Mesenchymal stem cell (in vitro differentiated cells and primary cell): ENCODE data around the gene PRPS1.
A peak's percentile ranks its signal among the peaks of the same experiment; 100 is the strongest.
"Not testable (repeated sequence)": the region's sequence is repeated elsewhere in the genome, so short reads cannot be mapped to it uniquely, and the experiment has no call there.

Source experiments
- DNase-seq: peaks from one replicate; pipeline ENCODE4 v3.0.0-alpha.2; 2013
- H2AFZ ChIP-seq: one replicate; pipeline ENCODE4 v1.6.1; 2013; ENCODE audit warnings: low read depth, mild to moderate bottlenecking, control low read depth, inconsistent platforms, low read length, moderate library complexity
- H2AK5ac ChIP-seq: 2 replicates; pipeline ENCODE4 v1.6.1; 2013; ENCODE audit warnings: low read length, moderate library complexity, mild to moderate bottlenecking, inconsistent platforms; ENCODE audit not compliant: severe bottlenecking
- H2BK120ac ChIP-seq: one replicate; pipeline ENCODE4 v1.6.1; 2013; ENCODE audit warnings: low read depth, mild to moderate bottlenecking, inconsistent platforms, low read length, moderate library complexity
- H2BK12ac ChIP-seq, 2 experiments: one replicate each; pipeline ENCODE4 v1.6.1; 2013; ENCODE audit warnings: inconsistent platforms in 2 of 2, low read length in 2 of 2, mild to moderate bottlenecking in 2 of 2, moderate library complexity in 2 of 2, control low read depth in 1 of 2
- H2BK15ac ChIP-seq: one replicate; pipeline ENCODE4 v1.6.1; 2013; ENCODE audit warnings: mild to moderate bottlenecking, low read depth, inconsistent platforms; ENCODE audit not compliant: poor library complexity, severe bottlenecking
- H2BK5ac ChIP-seq: 2 replicates; pipeline ENCODE4 v1.6.1; 2013; ENCODE audit warnings: low read depth, mild to moderate bottlenecking, low read length, control low read depth, inconsistent platforms; ENCODE audit not compliant: poor library complexity, severe bottlenecking
- H3K14ac ChIP-seq, 2 experiments: one replicate each; pipeline ENCODE4 v1.6.1; 2013; ENCODE audit warnings: inconsistent platforms in 2 of 2, low read length in 2 of 2, control low read depth in 1 of 2, mild to moderate bottlenecking in 1 of 2, moderate library complexity in 1 of 2
- H3K18ac ChIP-seq, 2 experiments: one replicate each; pipeline ENCODE4 v1.6.1; 2013; ENCODE audit warnings: inconsistent platforms in 2 of 2, low read length in 2 of 2, control low read depth in 1 of 2, low read depth in 1 of 2, mild to moderate bottlenecking in 1 of 2
- H3K23ac ChIP-seq, 2 experiments: one replicate each; pipeline ENCODE4 v1.6.1; 2013; ENCODE audit warnings: inconsistent platforms in 2 of 2, low read length in 2 of 2, mild to moderate bottlenecking in 2 of 2, moderate library complexity in 2 of 2, control low read depth in 1 of 2
- H3K27ac ChIP-seq: 2 replicates; pipeline ENCODE4 v1.5.1; 2013; ENCODE audit warnings: mild to moderate bottlenecking, moderate library complexity, low read length, control low read depth, inconsistent platforms; ENCODE audit not compliant: poor library complexity, severe bottlenecking
- H3K27me3 ChIP-seq, 2 experiments: 2 replicates each; pipeline versions ENCODE4 v1.6.1 to v1.7.0; 2013; ENCODE audit warnings: low read length in 2 of 2, mild to moderate bottlenecking in 2 of 2, moderate library complexity in 2 of 2, control low read depth in 1 of 2, inconsistent platforms in 1 of 2; ENCODE audit not compliant: control insufficient read depth in 1 of 2, insufficient read depth in 1 of 2
- H3K36me3 ChIP-seq, 2 experiments: 2 replicates each; pipeline versions ENCODE4 v1.6.1 to v1.7.0; 2013; ENCODE audit warnings: low read length in 2 of 2, control low read depth in 1 of 2, inconsistent platforms in 1 of 2, low read depth in 1 of 2, mild to moderate bottlenecking in 1 of 2; ENCODE audit not compliant: insufficient read depth in 2 of 2, control insufficient read depth in 1 of 2
- H3K4ac ChIP-seq, 2 experiments: one replicate each; pipeline ENCODE4 v1.6.1; 2013; ENCODE audit warnings: inconsistent platforms in 2 of 2, low read length in 2 of 2, mild to moderate bottlenecking in 2 of 2, moderate library complexity in 2 of 2, control low read depth in 1 of 2, low read depth in 1 of 2
- H3K4me1 ChIP-seq: 2 replicates; pipeline ENCODE4 v1.6.1; 2013; ENCODE audit warnings: low read depth, low read length, control low read depth; ENCODE audit not compliant: control insufficient read depth, insufficient read depth
- H3K4me2 ChIP-seq: 2 replicates; pipeline ENCODE4 v1.6.1; 2013; ENCODE audit warnings: low read length, mild to moderate bottlenecking, inconsistent platforms; ENCODE audit not compliant: poor library complexity, severe bottlenecking
- H3K4me3 ChIP-seq, 2 experiments: 2 replicates each; pipeline versions ENCODE4 v1.5.1 to v1.7.0; 2013; ENCODE audit warnings: low read length in 2 of 2, mild to moderate bottlenecking in 2 of 2, control low read depth in 1 of 2, low read depth in 1 of 2; ENCODE audit not compliant: insufficient read depth in 1 of 2
- H3K79me1 ChIP-seq: replicated peaks from 2 replicates; pipeline ENCODE4 v1.6.1; 2013; ENCODE audit warnings: mild to moderate bottlenecking, control low read depth, low read length, inconsistent platforms; ENCODE audit not compliant: poor library complexity, severe bottlenecking
- H3K9ac ChIP-seq: 2 replicates; pipeline ENCODE4 v1.7.0; 2013; ENCODE audit warnings: mild to moderate bottlenecking, low read length, moderate library complexity
- H3K9me3 ChIP-seq: 2 replicates; pipeline ENCODE4 v1.7.0; 2013; ENCODE audit warnings: mild to moderate bottlenecking, low read length; ENCODE audit not compliant: control insufficient read depth
- H4K8ac ChIP-seq: one replicate; pipeline ENCODE4 v1.6.1; 2013; ENCODE audit warnings: inconsistent platforms, mild to moderate bottlenecking, low read length, moderate library complexity
- H4K91ac ChIP-seq: one replicate; pipeline ENCODE4 v1.6.1; 2013; ENCODE audit warnings: mild to moderate bottlenecking, low read length, inconsistent platforms
- WGBS: methylation state at CpG from one replicate; pipeline ENCODE4 v1.1.7; 2013; ENCODE audit warnings: mixed read lengths; 5-methylcytosine and 5-hydroxymethylcytosine counted together

PRPS1 gene

GRCh38 chrX:107603429-107604159 lies 24.7 kb upstream of the PRPS1 start:
- 71% methylated on average over 11 of the region's 13 CpGs for WGBS
- no peak overlapping the region for H3K27ac ChIP-seq
- H4K8ac ChIP-seq, result no peak overlapping the region

GRCh38 chrX:107609061-107609460 lies 19.2 kb upstream of the PRPS1 start:
- H3K27ac ChIP-seq, H2BK12ac ChIP-seq, H2AK5ac ChIP-seq, H3K9me3 ChIP-seq, H3K9ac ChIP-seq, H3K4me1 ChIP-seq, H3K23ac ChIP-seq, H3K4me2 ChIP-seq, H3K14ac ChIP-seq, H4K91ac ChIP-seq, H3K18ac ChIP-seq, H2BK5ac ChIP-seq, H2BK120ac ChIP-seq, H3K4me3 ChIP-seq, H2BK15ac ChIP-seq, H3K79me1 ChIP-seq, H3K36me3 ChIP-seq, H3K4ac ChIP-seq, DNase-seq, H4K8ac ChIP-seq: not testable (repeated sequence)
- Histone ChIP-seq H3K27me3 (peaks cover 0 to 27% of the 10 kb centered on the region in 2 experiments), H2AFZ (peak overlapping the region; percentile 53)
- 80% methylated on average over 5 of the region's 5 CpGs for WGBS

More at GRCh38 chrX:107603429-107604159, 24.7 kb upstream of the PRPS1 start:
- Histone ChIP-seq H2BK12ac (peak overlapping the region in 1 of 2 experiments; percentile 11), H2BK15ac (no peak overlapping the region), H3K4me1 (no peaks in the 10 kb centered on the region), H3K9me3 (no peaks in the 10 kb centered on the region), H3K9ac (no peak overlapping the region), H3K14ac (peak overlapping the region in 1 of 2 experiments; percentile 28), H3K79me1 (no peaks in the 10 kb centered on the region), H4K91ac (no peak overlapping the region), H2BK5ac (no peak overlapping the region), H3K27me3 (peaks cover 0 to 38% of the 10 kb centered on the region in 2 experiments), H2BK120ac (no peak overlapping the region), H2AFZ (no peak overlapping the region), H3K4me2 (no peak overlapping the region), H3K4ac (no peak overlapping the region), H3K18ac (no peak overlapping the region), H3K36me3 (no peaks in the 10 kb centered on the region), H3K4me3 (no peak overlapping the region), H2AK5ac (no peak overlapping the region), H3K23ac (no peak overlapping the region)
- DNase-seq, result no peak

- H4K8ac ChIP-seq, result no peak overlapping the region
- H3K36me3 ChIP-seq, result no peaks in the 10 kb centered on the region
- no peak overlapping the region for H2BK120ac ChIP-seq
- no peak overlapping the region for H2BK5ac ChIP-seq
- H3K4me1 ChIP-seq, result peaks cover 9% of the 10 kb centered on the region
- no peak overlapping the region for H3K9ac ChIP-seq
- H3K4me3 ChIP-seq, result no peak overlapping the region
- no peak overlapping the region for H3K4ac ChIP-seq
- H4K91ac ChIP-seq, result no peak overlapping the region
- no peaks in the 10 kb centered on the region for H3K9me3 ChIP-seq
- no peak overlapping the region for H2BK12ac ChIP-seq
- no peak overlapping the region for H2BK15ac ChIP-seq
- WGBS, result 87% methylated on average over 1 of the region's 2 CpGs
- no peak for DNase-seq
- H3K4me2 ChIP-seq, result no peak overlapping the region
- H3K27ac ChIP-seq, result peak overlapping the region; percentile 53
- H3K18ac ChIP-seq, result no peak overlapping the region
- no peak overlapping the region for H3K14ac ChIP-seq
- H3K27me3 ChIP-seq, result peaks cover 0 to 27% of the 10 kb centered on the region in 2 experiments
- no peak overlapping the region for H2AK5ac ChIP-seq
- no peaks in the 10 kb centered on the region for H3K79me1 ChIP-seq
- no peak overlapping the region for H3K23ac ChIP-seq
- H2AFZ ChIP-seq, result no peak overlapping the region
Measured at GRCh38 chrX:107610667-107611066, 17.6 kb upstream of the PRPS1 start.

GRCh38 chrX:107619885-107620322 lies 8.4 kb upstream of the PRPS1 start:
- no peaks in the 10 kb centered on the region for H3K36me3 ChIP-seq
- no peaks in the 10 kb centered on the region for H3K4me1 ChIP-seq
- no peak overlapping the region for H2BK12ac ChIP-seq
- peaks cover 0 to 12% of the 10 kb centered on the region in 2 experiments for H3K27me3 ChIP-seq
- no peak overlapping the region for H3K23ac ChIP-seq
- no peak overlapping the region for H2AK5ac ChIP-seq
- no peak overlapping the region for H3K4ac ChIP-seq
- H3K18ac ChIP-seq, result no peak overlapping the region
- no peak overlapping the region for H3K27ac ChIP-seq
- no peak overlapping the region for H4K91ac ChIP-seq
- no peaks in the 10 kb centered on the region for H3K79me1 ChIP-seq
- H2BK15ac ChIP-seq, result no peak overlapping the region
- H3K4me3 ChIP-seq, result no peak overlapping the region
- H3K14ac ChIP-seq, result no peak overlapping the region
- H3K4me2 ChIP-seq, result no peak overlapping the region
- no peak overlapping the region for H3K9ac ChIP-seq
- H2BK5ac ChIP-seq, result no peak overlapping the region
- 75% methylated on average over 7 of the region's 7 CpGs for WGBS
- peak; percentile 53 for DNase-seq
- H2AFZ ChIP-seq, result no peak overlapping the region
- no peak overlapping the region for H4K8ac ChIP-seq
- H3K9me3 ChIP-seq, result no peaks in the 10 kb centered on the region
- H2BK120ac ChIP-seq, result no peak overlapping the region
